GM15510 (cell line): Measurements from ENCODE around the gene ZSWIM7.

Experiments
- POLR2A ChIP-seq: IDR thresholded peaks from 3 replicates; pipeline ENCODE4 v1.6.1; 2011; ENCODE audit warnings: borderline replicate concordance; ENCODE audit not compliant: insufficient read length; ENCODE audit errors: extremely low read depth

ZSWIM7 gene

DNA sequence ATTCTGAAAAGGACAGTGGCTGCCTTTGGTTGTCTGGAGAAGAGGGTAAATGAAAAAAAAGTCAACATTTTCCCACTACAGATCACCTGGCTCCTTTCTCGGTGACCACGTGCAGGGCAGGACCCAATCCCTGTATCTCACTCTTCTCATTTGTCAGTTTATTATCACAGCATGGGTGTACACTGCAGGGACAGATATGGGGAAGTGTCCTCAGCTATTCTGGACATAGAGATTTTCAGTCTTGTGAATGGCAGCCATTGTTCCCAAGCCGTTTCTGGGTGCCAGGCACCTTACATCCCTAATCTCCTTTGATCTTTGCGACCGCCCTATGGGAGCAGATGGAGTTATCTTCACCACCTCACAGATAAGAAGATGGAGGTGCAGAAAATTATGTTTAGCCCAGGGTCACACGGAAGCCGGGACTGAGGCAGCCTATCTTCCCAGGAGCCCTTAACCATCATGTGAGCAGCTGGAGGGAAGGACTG lies 47.4 kb downstream of the ZSWIM7 start:
- TF ChIP-seq POLR2A = no peak

DNA sequence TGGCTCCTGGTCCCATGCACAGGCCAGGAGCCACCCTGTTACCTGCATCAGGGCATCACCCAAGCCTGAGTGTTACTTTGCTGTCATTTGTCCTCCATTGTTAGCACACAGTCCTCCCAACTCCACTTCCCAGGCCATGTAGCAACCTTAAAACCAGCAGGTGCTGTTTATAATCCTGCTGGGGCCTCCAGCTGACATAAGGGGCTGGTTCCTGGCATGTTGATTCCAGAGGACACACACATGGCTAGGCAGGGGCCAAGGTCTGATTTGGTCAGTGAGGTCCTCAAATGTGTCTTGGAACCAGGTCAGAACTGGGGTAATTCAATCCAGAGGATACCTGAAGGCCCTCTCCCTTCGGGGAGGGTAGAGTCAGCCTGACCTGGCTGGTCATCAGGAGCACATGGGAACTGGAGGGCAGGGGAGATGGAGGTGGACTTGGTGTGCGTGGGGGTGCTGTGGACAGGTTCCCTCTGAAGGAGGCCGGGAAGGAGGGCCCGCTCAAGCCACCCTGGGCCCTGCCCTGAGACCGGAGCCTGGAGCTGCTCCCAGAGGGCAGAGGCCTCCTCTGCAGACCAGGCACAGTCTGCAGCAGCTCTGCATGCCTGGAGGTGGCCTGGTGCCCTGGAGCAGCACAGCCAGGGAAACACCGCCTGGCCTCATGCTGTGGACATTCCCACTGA lies 48.0 kb downstream of the ZSWIM7 start:
- TF ChIP-seq POLR2A = no peak

DNA sequence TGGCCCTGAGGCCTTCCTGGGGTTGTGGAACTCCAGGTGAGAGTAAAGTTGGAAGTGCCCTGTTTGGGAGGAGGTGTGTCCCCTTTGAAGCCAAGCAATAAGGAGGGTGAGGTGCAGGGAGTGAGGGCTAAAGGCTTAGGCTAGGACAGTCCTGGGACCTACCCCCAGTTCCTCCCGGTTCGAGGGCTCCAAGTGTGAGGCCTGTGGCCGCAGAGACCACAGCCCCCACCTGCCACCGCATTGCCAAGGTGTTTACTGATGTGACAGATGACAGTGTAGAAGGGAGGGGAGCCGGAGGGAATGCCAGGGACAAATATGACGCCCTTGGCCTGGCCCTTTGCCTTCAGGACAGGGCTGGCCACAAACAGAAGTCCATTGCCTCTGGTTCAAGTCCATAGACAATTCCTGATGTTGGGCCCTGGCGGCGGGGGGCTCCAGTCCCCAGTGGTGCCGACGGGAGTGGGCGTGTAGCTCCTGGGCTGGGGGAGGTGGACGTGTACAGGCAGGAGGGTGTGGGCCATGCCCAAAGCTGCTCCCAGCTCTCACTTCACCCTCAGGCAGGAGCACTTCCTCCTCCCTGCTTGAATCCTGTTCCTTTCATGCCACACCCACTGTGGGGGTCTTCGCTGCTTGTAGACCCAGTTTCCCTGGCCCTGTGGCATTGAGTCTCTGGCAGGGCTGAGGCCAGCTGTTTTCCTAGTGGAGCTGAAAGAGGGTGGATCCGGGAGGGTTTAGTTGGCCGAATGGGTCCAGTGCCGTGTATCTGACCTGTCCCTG lies 51.3 kb downstream of the ZSWIM7 start:
- no peak for TF ChIP-seq POLR2A

DNA sequence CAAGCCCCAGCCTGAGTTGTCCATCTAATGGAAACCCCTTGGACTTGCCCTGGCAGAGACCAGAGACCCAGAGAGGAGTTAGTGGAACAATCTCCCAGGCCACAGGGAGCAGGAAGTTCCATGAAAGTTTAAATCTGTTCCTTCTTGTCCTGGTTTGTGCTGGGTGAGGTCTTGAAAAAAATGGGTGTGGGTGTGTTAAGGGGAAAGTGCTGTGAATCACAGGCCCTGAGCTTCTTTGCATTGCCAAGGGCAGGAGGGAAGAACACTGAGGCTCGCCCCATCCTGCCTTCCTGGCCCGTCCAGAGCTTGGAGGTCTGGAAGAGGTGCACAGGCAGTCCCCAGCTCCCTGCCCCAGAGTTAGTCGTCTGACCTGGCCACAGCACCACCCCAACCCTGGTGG lies 52.2 kb downstream of the ZSWIM7 start:
- no peak for TF ChIP-seq POLR2A

DNA sequence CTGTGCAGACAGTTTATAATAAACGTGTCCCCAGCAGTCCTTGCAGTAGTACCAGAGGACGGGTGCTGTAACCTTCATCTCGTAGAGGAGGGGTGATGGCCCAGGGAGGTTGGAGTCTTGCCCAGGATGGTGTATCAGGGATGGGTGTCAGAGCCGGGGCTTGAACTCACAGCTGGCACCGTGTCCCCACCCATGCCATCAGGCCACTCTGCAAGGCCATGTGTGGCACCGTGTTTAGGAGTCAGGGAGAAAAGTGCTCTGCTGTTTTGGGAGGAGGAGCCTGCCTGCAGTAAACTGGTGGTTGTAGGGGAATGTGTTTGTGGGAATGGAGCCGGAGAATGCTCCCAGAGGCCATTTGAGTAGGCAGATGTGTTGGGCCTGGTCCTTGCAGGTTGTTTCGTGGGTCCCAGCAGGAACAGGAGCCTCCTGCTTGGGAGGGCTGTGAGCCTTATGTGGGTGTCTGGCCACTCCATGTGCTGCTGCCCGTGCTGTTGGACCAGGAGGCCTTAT lies 52.8 kb downstream of the ZSWIM7 start:
- TF ChIP-seq POLR2A = no peak

DNA sequence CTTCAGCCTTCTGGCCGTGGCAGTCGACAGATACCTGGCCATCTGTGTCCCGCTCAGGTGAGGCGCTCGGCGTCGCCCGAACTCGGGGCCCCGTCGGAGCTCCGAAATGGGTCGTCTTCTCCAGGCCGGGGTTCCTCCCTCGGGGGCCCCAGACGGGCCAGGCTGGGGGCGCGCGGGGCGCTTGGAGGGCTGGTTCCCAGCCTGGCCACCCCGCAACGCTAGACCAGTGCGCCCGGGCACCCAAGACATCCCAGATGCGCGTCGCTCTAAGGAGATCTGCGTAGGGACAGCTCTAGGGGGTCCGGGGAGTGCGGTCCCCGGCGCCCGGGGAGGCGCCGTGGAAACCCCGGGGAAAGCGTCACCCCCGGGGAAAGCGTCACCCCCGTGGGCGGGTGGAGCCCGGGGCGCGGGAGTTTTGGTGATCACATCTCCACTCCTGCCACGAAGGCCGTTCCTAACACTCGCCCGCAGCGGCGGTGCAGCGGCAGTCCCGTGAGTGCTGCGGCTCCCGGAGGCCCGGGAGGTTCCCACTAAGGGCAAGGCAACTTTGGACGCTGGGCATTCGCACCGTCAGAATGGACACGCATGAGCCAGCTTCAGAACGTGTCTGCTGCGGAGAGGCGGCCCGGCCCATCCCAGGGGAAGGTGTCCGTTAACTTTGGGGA lies 53.8 kb downstream of the ZSWIM7 start:
- no peak for TF ChIP-seq POLR2A

DNA sequence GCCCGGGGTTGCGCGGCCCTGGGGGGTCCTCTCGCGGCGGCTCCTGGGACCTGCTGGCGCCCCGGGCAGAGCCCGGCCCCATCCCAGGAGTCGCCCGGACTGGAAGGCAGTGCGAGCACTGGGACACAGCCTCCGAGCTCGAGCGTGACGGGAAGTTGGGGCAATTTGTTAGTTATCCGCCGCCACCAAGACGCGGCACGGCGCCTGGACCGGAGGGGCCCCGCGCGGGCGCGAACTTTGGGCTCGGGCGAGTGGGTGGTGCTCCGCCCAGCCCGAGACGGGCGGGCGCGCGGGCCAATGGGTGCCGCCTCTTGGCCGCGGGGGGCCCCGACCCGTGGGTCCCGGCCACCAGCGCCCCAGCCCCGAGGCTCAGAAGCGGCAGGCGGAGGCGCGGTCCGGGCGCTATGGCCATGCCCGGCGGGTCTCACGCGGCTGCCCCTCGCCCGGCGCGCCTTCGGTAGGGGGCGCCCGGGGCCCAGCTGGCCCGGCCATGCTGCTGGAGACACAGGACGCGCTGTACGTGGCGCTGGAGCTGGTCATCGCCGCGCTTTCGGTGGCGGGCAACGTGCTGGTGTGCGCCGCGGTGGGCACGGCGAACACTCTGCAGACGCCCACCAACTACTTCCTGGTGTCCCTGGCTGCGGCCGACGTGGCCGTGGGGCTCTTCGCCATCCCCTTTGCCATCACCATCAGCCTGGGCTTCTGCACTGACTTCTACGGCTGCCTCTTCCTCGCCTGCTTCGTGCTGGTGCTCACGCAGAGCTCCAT lies 54.6 kb downstream of the ZSWIM7 start, which contains the start of gene ADORA2B:
ADORA2B (plus strand) TSS at position 372 of the 768 bp plus-strand sequence; CDS start at position 491, 119 bp downstream.
- no peak for TF ChIP-seq POLR2A

DNA sequence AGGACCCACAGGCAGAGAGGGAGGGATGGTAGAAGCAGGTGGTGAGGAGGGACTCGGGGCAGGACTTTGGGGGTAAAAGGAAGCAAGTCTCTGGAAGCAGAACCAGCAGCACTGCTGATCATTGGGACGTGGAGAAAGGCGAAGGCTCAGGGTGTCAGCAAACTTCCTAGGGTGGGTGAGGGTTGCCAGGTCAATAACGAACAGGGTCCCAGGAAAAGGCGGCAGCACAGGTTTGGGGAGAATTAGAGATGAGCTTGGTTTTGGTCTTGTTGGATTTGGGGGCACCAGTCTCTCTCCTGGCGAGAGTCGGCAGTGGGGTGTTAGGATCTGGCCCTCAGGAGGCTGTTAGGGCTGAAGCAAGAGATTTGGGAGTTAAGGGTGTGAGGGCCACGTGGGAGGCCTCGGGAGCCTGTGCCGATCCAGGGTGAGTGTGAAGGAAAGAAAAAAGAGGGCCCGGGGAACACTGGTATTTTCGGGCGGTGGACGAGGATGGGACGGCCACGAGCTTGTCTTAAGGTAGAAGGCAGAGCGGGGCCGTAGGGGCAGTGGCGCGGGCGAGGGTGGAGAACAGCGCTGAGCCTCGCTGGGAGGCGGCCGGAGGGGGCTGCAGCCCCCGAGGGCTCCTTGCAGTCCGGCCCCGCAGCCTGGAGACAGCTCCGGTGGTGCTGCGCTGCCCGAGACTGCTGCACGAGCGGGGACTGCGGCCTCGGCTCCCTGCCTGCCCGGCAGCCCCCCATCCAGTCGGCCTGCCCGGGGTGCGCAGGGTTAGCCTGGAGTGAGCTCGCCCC lies 55.3 kb downstream of the ZSWIM7 start:
- TF ChIP-seq POLR2A = no peak

DNA sequence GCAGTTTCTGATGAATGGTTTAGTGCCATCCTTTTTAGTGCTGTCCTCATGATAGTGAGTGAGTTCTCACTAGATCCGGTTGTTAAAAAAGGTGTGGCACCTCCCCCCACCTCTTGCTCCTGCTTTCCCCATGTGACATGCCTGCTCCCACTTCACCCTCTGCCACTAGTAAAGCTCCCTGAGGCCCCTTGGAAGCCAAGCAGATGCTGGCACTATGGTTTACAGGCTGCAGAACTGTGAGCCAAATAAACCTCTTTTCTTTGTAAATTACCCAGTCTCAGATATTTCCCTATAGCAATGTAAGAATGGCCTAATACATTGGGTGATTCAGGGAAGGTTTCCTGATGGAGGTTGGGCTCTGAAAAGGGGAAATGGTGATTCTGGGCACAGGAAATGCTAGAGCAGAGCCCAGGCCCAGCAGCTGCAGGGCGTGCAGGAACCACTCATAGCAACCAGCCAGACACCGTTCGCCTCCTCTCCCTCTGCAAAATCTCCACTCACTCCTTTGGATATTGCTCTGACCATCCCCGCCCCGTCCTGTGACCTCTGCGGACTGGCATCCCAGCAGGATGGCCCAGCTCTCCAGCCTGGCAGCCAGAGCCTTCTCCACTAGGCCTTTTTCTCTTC lies 57.2 kb downstream of the ZSWIM7 start:
- no peak for TF ChIP-seq POLR2A

DNA sequence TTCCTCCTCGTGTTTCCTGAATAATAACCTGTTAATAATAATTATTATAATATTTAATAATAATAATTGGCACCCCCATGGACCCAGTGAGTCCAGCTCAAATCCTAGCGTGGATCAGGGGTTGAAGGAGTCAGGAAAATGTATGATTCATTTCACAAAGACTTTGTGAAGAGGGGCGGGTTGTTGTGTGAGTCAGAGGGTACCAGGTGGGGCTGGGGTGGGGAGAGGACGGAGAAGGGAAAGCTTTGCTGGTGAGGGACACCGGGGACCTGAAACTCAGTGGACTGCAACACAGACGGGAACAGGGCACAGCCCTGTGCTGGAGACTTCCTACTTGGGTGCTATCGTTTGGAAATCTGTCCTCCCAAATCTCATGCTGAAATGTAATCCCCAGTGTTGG lies 57.7 kb downstream of the ZSWIM7 start:
- no peak for TF ChIP-seq POLR2A

DNA sequence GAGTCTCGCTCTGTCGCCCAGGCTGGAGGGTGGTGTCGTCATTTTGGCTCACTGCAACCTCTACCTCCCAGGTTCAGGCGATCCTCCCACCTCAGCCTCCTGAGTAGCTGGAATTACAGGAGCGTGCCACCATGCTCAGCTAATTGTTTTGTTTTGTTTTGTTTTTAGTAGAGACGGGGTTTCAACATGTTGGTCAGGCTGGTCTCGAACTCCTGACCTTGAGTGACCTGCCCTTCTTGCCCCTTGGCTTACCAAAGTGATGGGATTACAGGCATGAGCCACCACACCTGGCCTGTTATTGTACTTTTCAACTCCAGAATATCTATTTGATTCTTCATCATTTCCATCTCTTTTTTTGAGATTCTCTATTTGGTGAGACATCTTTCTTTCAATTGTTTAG lies 63.6 kb downstream of the ZSWIM7 start:
- no peak for TF ChIP-seq POLR2A

DNA sequence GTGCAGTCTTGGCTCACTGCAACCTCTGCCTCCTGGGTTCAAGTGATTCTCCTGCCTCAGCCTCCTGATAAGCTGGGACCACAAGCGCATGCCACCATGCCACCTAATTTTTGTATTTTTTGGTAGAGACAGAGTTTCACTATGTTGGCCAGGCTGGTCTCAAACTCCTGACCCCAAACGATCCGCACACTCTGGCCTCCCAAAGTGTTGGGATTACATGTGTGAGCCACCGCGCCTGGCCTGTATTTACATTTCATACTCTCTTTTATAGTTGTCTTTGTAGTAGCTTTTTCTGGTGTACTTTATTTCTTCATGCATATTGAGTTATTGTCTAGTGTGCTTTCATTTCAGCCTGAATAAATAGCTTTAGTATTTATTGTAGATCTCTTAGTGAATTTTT lies 64.6 kb downstream of the ZSWIM7 start:
- no peak for TF ChIP-seq POLR2A

DNA sequence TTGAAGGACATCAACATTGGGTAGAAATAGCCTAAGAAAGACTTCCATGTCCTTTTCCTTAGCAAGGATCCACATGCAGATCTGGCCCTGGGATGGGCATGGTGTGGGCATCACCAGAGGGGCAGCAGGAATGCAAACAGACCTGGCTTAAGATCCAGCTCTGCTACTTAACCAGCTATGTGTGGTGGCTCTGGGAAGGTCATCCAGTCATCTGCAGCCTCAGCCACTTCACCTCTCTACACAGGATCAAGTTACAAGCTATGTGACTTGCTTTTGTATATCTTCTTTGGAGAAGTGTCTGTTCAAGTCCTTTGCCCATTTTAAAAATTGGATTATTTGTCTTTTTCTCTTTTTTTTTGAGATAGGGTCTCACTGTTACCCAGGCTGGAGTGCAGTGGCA lies 68.1 kb downstream of the ZSWIM7 start:
- no peak for TF ChIP-seq POLR2A
